HepG2 (cell line): ENCODE results near the gene ACAT1. TPM values are rescaled to one million over a fixed set of nuclear protein-coding genes. Genes with fewer than 3 reads are reported as not detected.

Source experiments
- CREB1 ChIP-seq, 2 experiments: fragments of 450-650 bp in 1 of 2; IDR thresholded peaks; 2 replicates each; pipeline ENCODE4 v1.6.1; 2016 to 2017; ENCODE audit warnings: control low read depth in 1 of 2, mild to moderate bottlenecking in 1 of 2, missing compliant biosample characterization in 1 of 2, missing genetic modification characterization in 1 of 2
- ERF ChIP-seq: IDR thresholded peaks from 2 replicates; pipeline ENCODE4 v1.6.1; 2018; ENCODE audit warnings: missing biosample characterization, missing genetic modification reagents
- FOSL2 ChIP-seq: sonication (generic); formaldehyde crosslinking; IDR thresholded peaks from 2 replicates; pipeline ENCODE4 v1.4.0; 2020; ENCODE audit warnings: missing genetic modification reagents
- HDAC1 ChIP-seq: sonication (generic); formaldehyde crosslinking; IDR thresholded peaks from 2 replicates; pipeline ENCODE4 v1.5.1; 2020; ENCODE audit warnings: mild to moderate bottlenecking, missing genetic modification reagents
- KLF11 ChIP-seq: IDR thresholded peaks from 2 replicates; pipeline ENCODE4 v1.6.1; 2016; ENCODE audit warnings: missing compliant biosample characterization
- KLF16 ChIP-seq, 2 experiments: sonication (generic) in 1 of 2; formaldehyde crosslinking in 1 of 2; IDR thresholded peaks; 2 replicates each; pipeline versions ENCODE4 v1.6.1 to v1.8.0; 2016 to 2023; ENCODE audit warnings: missing genetic modification reagents in 2 of 2, missing compliant biosample characterization in 1 of 2
- MXD4 ChIP-seq: IDR thresholded peaks from 2 replicates; pipeline ENCODE4 v1.6.1; 2016; ENCODE audit warnings: mild to moderate bottlenecking, missing biosample characterization, missing genetic modification reagents
- PAWR ChIP-seq: sonication (generic); formaldehyde crosslinking; IDR thresholded peaks from 2 replicates; pipeline ENCODE4 v1.4.0; 2020; ENCODE audit warnings: missing genetic modification reagents, mild to moderate bottlenecking, borderline replicate concordance
- SUZ12 ChIP-seq: fragments of 150-350 bp; IDR thresholded peaks from 2 replicates; pipeline ENCODE4 v1.6.1; 2014; ENCODE audit warnings: low read depth, low read length
- ZFP1 ChIP-seq: IDR thresholded peaks from 2 replicates; pipeline ENCODE4 v1.6.1; 2016
- ZNF136 ChIP-seq: sonication (generic); formaldehyde crosslinking; IDR thresholded peaks from 2 replicates; pipeline ENCODE4 v1.8.1; 2022; ENCODE audit warnings: low read depth, mild to moderate bottlenecking, moderate library complexity, missing genetic modification reagents
- ZNF33B ChIP-seq: sonication (generic); formaldehyde crosslinking; IDR thresholded peaks from 2 replicates; pipeline ENCODE4 v1.5.1; 2020; ENCODE audit warnings: mild to moderate bottlenecking, missing genetic modification reagents
- ZNF674 ChIP-seq: sonication (generic); formaldehyde crosslinking; IDR thresholded peaks from 2 replicates; pipeline ENCODE4 v1.5.0; 2020; ENCODE audit warnings: low read depth, mild to moderate bottlenecking, missing genetic modification reagents
- polyA plus RNA-seq, 8 experiments: library from polyadenylated mRNA; depleted of rRNA in 3 of 8; stranded (reverse) in 7 of 8; unstranded in 1 of 8; fragments of >200 nt; fragmentation: Illumina TruSeq in 4 of 8; extraction: Trizol in 4 of 8; gene quantifications; 2 replicates each; pipeline versions ENCODE4 v1.2.1 to v1.2.3, GENCODE V29; 2011 to 2016; ENCODE audit warnings: low read depth in 4 of 8, missing spikeins in 1 of 8, mixed read lengths in 1 of 8; ENCODE audit not compliant: insufficient read depth in 1 of 8
- total RNA-seq, 5 experiments: library from RNA; depleted of rRNA; stranded (reverse); fragments of >200 nt; fragmentation: Illumina TruSeq; extraction: Trizol; gene quantifications; 2 replicates each; pipeline ENCODE4 v1.2.3, GENCODE V29; 2016; ENCODE audit warnings: low read depth in 1 of 5
- TF ChIP-seq, protein P1 (sequence below): IDR thresholded peaks from 2 replicates; pipeline ENCODE4 v1.6.1; 2016; ENCODE audit warnings: low read depth
- TF ChIP-seq, protein P2 (sequence below): sonication (generic); formaldehyde crosslinking; IDR thresholded peaks from 2 replicates; pipeline ENCODE4; 2020; ENCODE audit warnings: missing genetic modification reagents, mild to moderate bottlenecking, borderline replicate concordance
- TF ChIP-seq, protein P3 (sequence below): IDR thresholded peaks from 2 replicates; pipeline ENCODE4 v1.6.1; 2016; ENCODE audit warnings: missing genetic modification reagents, missing compliant biosample characterization
- TF ChIP-seq, protein P4 (sequence below): sonication (generic); formaldehyde crosslinking; IDR thresholded peaks from 2 replicates; pipeline ENCODE4 v1.9.0; 2022; ENCODE audit warnings: missing genetic modification reagents, mild to moderate bottlenecking, borderline replicate concordance
- TF ChIP-seq, protein P5 (sequence below): sonication (generic); formaldehyde crosslinking; IDR thresholded peaks from 2 replicates; pipeline ENCODE4 v1.5.0; 2020; ENCODE audit warnings: mild to moderate bottlenecking, missing genetic modification reagents
- TF ChIP-seq, protein P6 (sequence below): sonication (generic); formaldehyde crosslinking; IDR thresholded peaks from 2 replicates; pipeline ENCODE4 v1.5.0; 2020; ENCODE audit warnings: missing genetic modification reagents

The ACAT1 gene
- total and polyA plus RNA-seq, 2 of the 13 experiments (the other 11 are each of a cell fraction or from before 2014, with no cell fraction given), result 103 to 165 TPM

DNA sequence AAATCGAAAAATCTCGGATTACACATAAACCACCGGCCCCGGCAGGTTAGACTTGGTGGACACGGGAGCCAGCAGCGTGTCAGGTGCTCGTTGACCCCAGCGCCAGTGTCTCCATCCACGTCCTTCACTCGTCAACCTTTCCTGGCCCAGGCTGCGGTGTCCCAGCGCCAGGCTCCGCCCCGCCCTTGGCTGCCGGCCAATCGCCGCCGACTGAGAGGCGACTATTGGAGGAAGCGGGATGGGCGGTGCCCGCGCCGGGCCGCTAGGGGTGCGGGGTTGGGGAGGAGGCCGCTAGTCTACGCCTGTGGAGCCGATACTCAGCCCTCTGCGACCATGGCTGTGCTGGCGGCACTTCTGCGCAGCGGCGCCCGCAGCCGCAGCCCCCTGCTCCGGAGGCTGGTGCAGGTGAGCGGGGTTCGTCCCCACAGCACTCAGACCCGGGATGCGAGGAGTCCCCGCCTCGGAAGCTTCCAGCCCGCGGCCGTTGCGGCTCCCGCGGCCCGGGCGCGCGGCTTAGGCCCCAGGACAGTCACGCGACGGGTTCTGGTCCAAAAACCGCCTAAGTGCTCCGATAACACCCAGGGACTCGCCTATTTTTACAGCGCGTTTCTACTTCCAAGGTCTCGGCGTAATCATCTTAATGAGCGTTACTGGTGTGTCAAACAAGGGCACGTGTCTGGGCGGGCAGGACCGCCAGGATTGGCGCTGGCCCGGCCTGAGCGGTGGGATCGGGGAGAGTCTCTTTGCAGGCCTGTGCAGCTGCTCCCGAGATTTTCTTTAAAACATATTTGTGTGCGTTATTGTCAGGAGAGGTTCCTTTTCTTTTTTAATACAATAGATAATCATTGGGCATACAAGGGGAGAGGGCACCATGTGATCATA is at the start of gene ACAT1 (continued):
- TF ChIP-seq, protein P1, sequence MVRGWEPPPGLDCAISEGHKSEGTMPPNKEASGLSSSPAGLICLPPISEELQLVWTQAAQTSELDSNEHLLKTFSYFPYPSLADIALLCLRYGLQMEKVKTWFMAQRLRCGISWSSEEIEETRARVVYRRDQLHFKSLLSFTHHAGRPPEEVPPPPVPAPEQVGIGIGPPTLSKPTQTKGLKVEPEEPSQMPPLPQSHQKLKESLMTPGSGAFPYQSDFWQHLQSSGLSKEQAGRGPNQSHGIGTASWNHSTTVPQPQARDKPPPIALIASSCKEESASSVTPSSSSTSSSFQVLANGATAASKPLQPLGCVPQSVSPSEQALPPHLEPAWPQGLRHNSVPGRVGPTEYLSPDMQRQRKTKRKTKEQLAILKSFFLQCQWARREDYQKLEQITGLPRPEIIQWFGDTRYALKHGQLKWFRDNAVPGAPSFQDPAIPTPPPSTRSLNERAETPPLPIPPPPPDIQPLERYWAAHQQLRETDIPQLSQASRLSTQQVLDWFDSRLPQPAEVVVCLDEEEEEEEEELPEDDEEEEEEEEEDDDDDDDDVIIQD (CRISPR knock-in tag), result peak; percentile 71
- TF ChIP-seq FOSL2, result no peak
- 0 out of 2 replicates have a peak, but pooled peaks have one; percentile 11 for TF ChIP-seq CREB1 (IDR thresholded peaks at IDR 0.05)
- peak; percentile 37; the same call in 1 of the 2 replicates for TF ChIP-seq CREB1 (CRISPR knock-in tag; IDR thresholded peaks at IDR 0.05)
- TF ChIP-seq KLF11 (CRISPR knock-in tag), result no peak
- TF ChIP-seq SUZ12, result no peak
- TF ChIP-seq ERF, result peak; percentile 83
- TF ChIP-seq, protein P2, sequence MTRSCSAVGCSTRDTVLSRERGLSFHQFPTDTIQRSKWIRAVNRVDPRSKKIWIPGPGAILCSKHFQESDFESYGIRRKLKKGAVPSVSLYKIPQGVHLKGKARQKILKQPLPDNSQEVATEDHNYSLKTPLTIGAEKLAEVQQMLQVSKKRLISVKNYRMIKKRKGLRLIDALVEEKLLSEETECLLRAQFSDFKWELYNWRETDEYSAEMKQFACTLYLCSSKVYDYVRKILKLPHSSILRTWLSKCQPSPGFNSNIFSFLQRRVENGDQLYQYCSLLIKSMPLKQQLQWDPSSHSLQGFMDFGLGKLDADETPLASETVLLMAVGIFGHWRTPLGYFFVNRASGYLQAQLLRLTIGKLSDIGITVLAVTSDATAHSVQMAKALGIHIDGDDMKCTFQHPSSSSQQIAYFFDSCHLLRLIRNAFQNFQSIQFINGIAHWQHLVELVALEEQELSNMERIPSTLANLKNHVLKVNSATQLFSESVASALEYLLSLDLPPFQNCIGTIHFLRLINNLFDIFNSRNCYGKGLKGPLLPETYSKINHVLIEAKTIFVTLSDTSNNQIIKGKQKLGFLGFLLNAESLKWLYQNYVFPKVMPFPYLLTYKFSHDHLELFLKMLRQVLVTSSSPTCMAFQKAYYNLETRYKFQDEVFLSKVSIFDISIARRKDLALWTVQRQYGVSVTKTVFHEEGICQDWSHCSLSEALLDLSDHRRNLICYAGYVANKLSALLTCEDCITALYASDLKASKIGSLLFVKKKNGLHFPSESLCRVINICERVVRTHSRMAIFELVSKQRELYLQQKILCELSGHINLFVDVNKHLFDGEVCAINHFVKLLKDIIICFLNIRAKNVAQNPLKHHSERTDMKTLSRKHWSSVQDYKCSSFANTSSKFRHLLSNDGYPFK, result no peak
- peak; percentile 60; the same call in 1 of the 2 replicates for TF ChIP-seq HDAC1 (CRISPR knock-in tag)
- TF ChIP-seq, protein P3, sequence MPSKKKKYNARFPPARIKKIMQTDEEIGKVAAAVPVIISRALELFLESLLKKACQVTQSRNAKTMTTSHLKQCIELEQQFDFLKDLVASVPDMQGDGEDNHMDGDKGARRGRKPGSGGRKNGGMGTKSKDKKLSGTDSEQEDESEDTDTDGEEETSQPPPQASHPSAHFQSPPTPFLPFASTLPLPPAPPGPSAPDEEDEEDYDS (CRISPR knock-in tag), result peak; percentile 94
- no peak for TF ChIP-seq PAWR (CRISPR knock-in tag)
- TF ChIP-seq ZNF136 (CRISPR knock-in tag), result no peak
- TF ChIP-seq, protein P4, sequence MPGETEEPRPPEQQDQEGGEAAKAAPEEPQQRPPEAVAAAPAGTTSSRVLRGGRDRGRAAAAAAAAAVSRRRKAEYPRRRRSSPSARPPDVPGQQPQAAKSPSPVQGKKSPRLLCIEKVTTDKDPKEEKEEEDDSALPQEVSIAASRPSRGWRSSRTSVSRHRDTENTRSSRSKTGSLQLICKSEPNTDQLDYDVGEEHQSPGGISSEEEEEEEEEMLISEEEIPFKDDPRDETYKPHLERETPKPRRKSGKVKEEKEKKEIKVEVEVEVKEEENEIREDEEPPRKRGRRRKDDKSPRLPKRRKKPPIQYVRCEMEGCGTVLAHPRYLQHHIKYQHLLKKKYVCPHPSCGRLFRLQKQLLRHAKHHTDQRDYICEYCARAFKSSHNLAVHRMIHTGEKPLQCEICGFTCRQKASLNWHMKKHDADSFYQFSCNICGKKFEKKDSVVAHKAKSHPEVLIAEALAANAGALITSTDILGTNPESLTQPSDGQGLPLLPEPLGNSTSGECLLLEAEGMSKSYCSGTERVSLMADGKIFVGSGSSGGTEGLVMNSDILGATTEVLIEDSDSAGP (CRISPR knock-in tag), result peak; percentile 81; the same call in 1 of the 2 replicates
- TF ChIP-seq KLF16 (CRISPR knock-in tag; IDR thresholded peaks at IDR 0.05), result peak in 1 of 2 experiments; percentile 25; a peak in 1 of 4 replicates
- TF ChIP-seq, protein P5, sequence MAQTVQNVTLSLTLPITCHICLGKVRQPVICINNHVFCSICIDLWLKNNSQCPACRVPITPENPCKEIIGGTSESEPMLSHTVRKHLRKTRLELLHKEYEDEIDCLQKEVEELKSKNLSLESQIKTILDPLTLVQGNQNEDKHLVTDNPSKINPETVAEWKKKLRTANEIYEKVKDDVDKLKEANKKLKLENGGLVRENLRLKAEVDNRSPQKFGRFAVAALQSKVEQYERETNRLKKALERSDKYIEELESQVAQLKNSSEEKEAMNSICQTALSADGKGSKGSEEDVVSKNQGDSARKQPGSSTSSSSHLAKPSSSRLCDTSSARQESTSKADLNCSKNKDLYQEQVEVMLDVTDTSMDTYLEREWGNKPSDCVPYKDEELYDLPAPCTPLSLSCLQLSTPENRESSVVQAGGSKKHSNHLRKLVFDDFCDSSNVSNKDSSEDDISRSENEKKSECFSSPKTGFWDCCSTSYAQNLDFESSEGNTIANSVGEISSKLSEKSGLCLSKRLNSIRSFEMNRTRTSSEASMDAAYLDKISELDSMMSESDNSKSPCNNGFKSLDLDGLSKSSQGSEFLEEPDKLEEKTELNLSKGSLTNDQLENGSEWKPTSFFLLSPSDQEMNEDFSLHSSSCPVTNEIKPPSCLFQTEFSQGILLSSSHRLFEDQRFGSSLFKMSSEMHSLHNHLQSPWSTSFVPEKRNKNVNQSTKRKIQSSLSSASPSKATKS (CRISPR knock-in tag), result no peak
- TF ChIP-seq ZFP1 (CRISPR knock-in tag), result no peak
- TF ChIP-seq, protein P6, sequence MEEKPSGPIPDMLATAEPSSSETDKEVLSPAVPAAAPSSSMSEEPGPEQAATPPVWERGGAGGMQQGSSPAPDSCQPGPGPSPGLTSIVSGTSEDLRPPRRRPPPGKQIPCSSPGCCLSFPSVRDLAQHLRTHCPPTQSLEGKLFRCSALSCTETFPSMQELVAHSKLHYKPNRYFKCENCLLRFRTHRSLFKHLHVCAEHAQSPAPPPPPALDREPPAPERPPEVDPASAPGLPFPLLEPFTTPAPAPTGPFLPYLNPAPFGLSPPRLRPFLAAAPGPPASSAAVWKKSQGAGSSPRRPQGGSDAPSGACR (CRISPR knock-in tag), result peak; percentile 36; the same call in 1 of the 2 replicates
- peak; percentile 87; the same call in 1 of the 2 replicates for TF ChIP-seq ZNF674 (CRISPR knock-in tag)
- peak; percentile 73; the same call in 1 of the 2 replicates for TF ChIP-seq ZNF33B
- peak; percentile 85 for TF ChIP-seq MXD4 (CRISPR knock-in tag)
